Measurements from ENCODE around the gene DNAH1.

DNAH1 gene

GRCh38 chr3:52313774-52314188 lies 2.3 kb upstream of the DNAH1 start:
- no peak for TF ChIP-seq CREB1 (IDR thresholded peaks at IDR 0.05; ENCODE audit: low read depth)

- TF ChIP-seq CEBPB (IDR thresholded peaks at IDR 0.05) (no peak), TCF12 (IDR thresholded peaks at IDR 0.05; ENCODE audit: low read depth) (no peak), EGR1 (IDR thresholded peaks at IDR 0.05) (no peak), REST (IDR thresholded peaks at IDR 0.05; ENCODE audit: low read depth) (peak; percentile 23; the same call in 1 of the 2 replicates)
Measured at GRCh38 chr3:52314489-52314888, 1.6 kb upstream of the DNAH1 start.

- TF ChIP-seq CEBPB (IDR thresholded peaks at IDR 0.05) (no peak), REST (IDR thresholded peaks at IDR 0.05; ENCODE audit: low read depth) (no peak), MAX (IDR thresholded peaks at IDR 0.05) (no peak), CREB1 (IDR thresholded peaks at IDR 0.05; ENCODE audit: low read depth) (no peak), YY1 (IDR thresholded peaks at IDR 0.05; ENCODE audit: low read depth) (no peak), EP300 (IDR thresholded peaks at IDR 0.05; ENCODE audit: borderline replicate concordance) (no peak), RAD21 (IDR thresholded peaks at IDR 0.05; ENCODE audit: low read depth) (no peak), USF1 (IDR thresholded peaks at IDR 0.05) (no peak), NFIC (IDR thresholded peaks at IDR 0.05) (no peak), TAF1 (IDR thresholded peaks at IDR 0.05; ENCODE audit: low read depth) (no peak), TCF12 (IDR thresholded peaks at IDR 0.05; ENCODE audit: low read depth) (no peak), EGR1 (IDR thresholded peaks at IDR 0.05) (no peak), TEAD4 (IDR thresholded peaks at IDR 0.05) (no peak)
Measured at GRCh38 chr3:52315006-52315405, 1.1 kb upstream of the DNAH1 start.

- TF ChIP-seq CREB1 (IDR thresholded peaks at IDR 0.05; ENCODE audit: low read depth) (no peak), FOXM1 (IDR thresholded peaks at IDR 0.05; ENCODE audit: borderline replicate concordance, low read depth) (no peak), TEAD4 (IDR thresholded peaks at IDR 0.05) (no peak), YY1 (IDR thresholded peaks at IDR 0.05; ENCODE audit: low read depth) (no peak), USF1 (IDR thresholded peaks at IDR 0.05) (no peak), TCF12 (IDR thresholded peaks at IDR 0.05; ENCODE audit: low read depth) (no peak), RAD21 (IDR thresholded peaks at IDR 0.05; ENCODE audit: low read depth) (no peak)
Measured at GRCh38 chr3:52317208-52318000, 1.3 kb downstream of the DNAH1 start.

- TF ChIP-seq MAX (IDR thresholded peaks at IDR 0.05) (peak; percentile 75), RAD21 (IDR thresholded peaks at IDR 0.05; ENCODE audit: low read depth) (no peak), TAF1 (IDR thresholded peaks at IDR 0.05; ENCODE audit: low read depth) (no peak)
Measured at GRCh38 chr3:52318186-52318816, 2.2 kb downstream of the DNAH1 start.

GRCh38 chr3:52319921-52320595 lies 3.9 kb downstream of the DNAH1 start:
- no peak for TF ChIP-seq FOXM1 (IDR thresholded peaks at IDR 0.05; ENCODE audit: borderline replicate concordance, low read depth)
- no peak for TF ChIP-seq NFIC (IDR thresholded peaks at IDR 0.05)
- no peak for TF ChIP-seq CREB1 (IDR thresholded peaks at IDR 0.05; ENCODE audit: low read depth)
- TF ChIP-seq ZBTB7A (IDR thresholded peaks at IDR 0.05; ENCODE audit: low read depth), result no peak
- TF ChIP-seq EP300 (IDR thresholded peaks at IDR 0.05; ENCODE audit: borderline replicate concordance), result no peak
- TF ChIP-seq REST (IDR thresholded peaks at IDR 0.05; ENCODE audit: low read depth), result no peak
- no peak for TF ChIP-seq YY1 (IDR thresholded peaks at IDR 0.05; ENCODE audit: low read depth)

Measured in Ishikawa (cell line).